ENCODE measurements around the gene RBAK.
"Not testable (repeated sequence)": the region's sequence is repeated elsewhere in the genome, so short reads cannot be mapped to it uniquely, and the experiment has no call there.

Gene RBAK

GRCh38 chr7:5053175-5053574 is 7.5 kb downstream of the RBAK start:
- DNase-seq = no peak

- DNase-seq = no peak
Measured at GRCh38 chr7:5063698-5064097, 18.0 kb downstream of the RBAK start.

GRCh38 chr7:5064391-5065106 is 18.9 kb downstream of the RBAK start:
- DNase-seq = no peak

GRCh38 chr7:5065107-5065407 is 19.4 kb downstream of the RBAK start:
- DNase-seq = no peak

GRCh38 chr7:5068521-5068920 is 22.9 kb downstream of the RBAK start:
- no peak for DNase-seq

- no peak for DNase-seq
Measured at GRCh38 chr7:5070206-5070605, 24.5 kb downstream of the RBAK start.

- DNase-seq = not testable (repeated sequence)
Measured at GRCh38 chr7:5075187-5075586, 29.5 kb downstream of the RBAK start.

GRCh38 chr7:5077740-5078139 is 32.1 kb downstream of the RBAK start:
- peak; percentile 11 for DNase-seq

- DNase-seq = no peak
Measured at GRCh38 chr7:5082806-5083205, 37.1 kb downstream of the RBAK start.

- DNase-seq = no peak
Measured at GRCh38 chr7:5083311-5083711, 37.7 kb downstream of the RBAK start.

- no peak for DNase-seq
Measured at GRCh38 chr7:5086256-5086655, 40.6 kb downstream of the RBAK start.

- not testable (repeated sequence) for DNase-seq
Measured at GRCh38 chr7:5088228-5088833, 42.7 kb downstream of the RBAK start.

- no peak for DNase-seq
Measured at GRCh38 chr7:5088906-5089305, 43.2 kb downstream of the RBAK start.

GRCh38 chr7:5093948-5094347 is 48.3 kb downstream of the RBAK start:
- DNase-seq = no peak

- no peak for DNase-seq
Measured at GRCh38 chr7:5094641-5095040, 49.0 kb downstream of the RBAK start.

- DNase-seq = no peak
Measured at GRCh38 chr7:5116359-5116758, 70.7 kb downstream of the RBAK start.

- no peak for DNase-seq
Measured at GRCh38 chr7:5117095-5117970, 71.7 kb downstream of the RBAK start.

Data from NCI-H526 treated with DMSO at 0.1 percent for 48 hours (cell line).